K562 (cell line): ENCODE results near the gene ACHE. TPM values are rescaled to one million over a fixed set of nuclear protein-coding genes. Genes with fewer than 3 reads are reported as not detected.

Experiments used
- ATAC-seq: fragments of 200-7000 bp; cut with Tn5 transposase; 3 replicates; pipeline ENCODE4 v1.9.1; 2020; ENCODE audit warnings: moderate library complexity
- BruUV-seq: library from RNA; stranded (reverse); fragments of 400-500 nt; replicated peaks from 2 replicates; lab custom pipeline; 2021; lab: Mats Ljungman, UMichigan
- CTCF ChIA-PET: fragments of 300-600 bp; formaldehyde crosslinking; extraction: SDS; loops from one replicate; lab custom pipeline; 2021; ENCODE audit warnings: low intra/inter-chr PET ratio; lab: Yijun Ruan, JAX
- POLR2A ChIA-PET: fragments of 300-600, 350-650 bp; sonication (Branson Sonifier 250); formaldehyde crosslinking; extraction: SDS; loops from one replicate; lab custom pipeline; 2021; ENCODE audit warnings: antibody characterized with exemption, inconsistent platforms; lab: Yijun Ruan, JAX
- DNase-seq, 4 experiments: peaks; one replicate each; pipeline versions ENCODE4 v3.0.0 to v3.0.0-alpha.2; 2011 to 2018; ENCODE audit warnings: low spot score in 3 of 4, mixed read lengths in 3 of 4; ENCODE audit errors: extremely low read depth in 1 of 4
- FAIRE-seq: peaks from 2 replicates; lab custom pipeline; 2011; peaks lifted over from hg19 to GRCh38; lab: Jason Lieb, UNC
- H2AFZ ChIP-seq: 2 replicates; pipeline ENCODE4 v1.6.0; 2011; ENCODE audit warnings: low read depth, low read length, control low read depth, inconsistent platforms
- H3K27ac ChIP-seq: fragments of 200-600 bp; 3 replicates; pipeline ENCODE4 v1.8.0; 2011; ENCODE audit warnings: low read depth, mild to moderate bottlenecking, control low read depth, inconsistent platforms, low read length, moderate library complexity, mixed read lengths; ENCODE audit errors: extremely low read depth
- H3K27me3 ChIP-seq, 2 experiments: fragments of 300-600 bp in 1 of 2; 2 replicates in 1 of 2; 3 replicates in 1 of 2; pipeline versions ENCODE4 v1.6.0 to v1.8.0; 2011; ENCODE audit warnings: inconsistent platforms in 2 of 2, low read length in 2 of 2, mild to moderate bottlenecking in 1 of 2, mixed read lengths in 1 of 2, moderate library complexity in 1 of 2; ENCODE audit not compliant: control insufficient read depth in 2 of 2, insufficient read depth in 2 of 2
- H3K36me3 ChIP-seq: fragments of 300-600 bp; 3 replicates; pipeline ENCODE4 v1.8.0; 2011; ENCODE audit warnings: mild to moderate bottlenecking, low read length, inconsistent platforms; ENCODE audit not compliant: control insufficient read depth, insufficient read depth
- H3K4me1 ChIP-seq, 2 experiments: fragments of 200-600 bp in 1 of 2; replicated peaks in 1 of 2; 2 replicates in 1 of 2; 3 replicates in 1 of 2; pipeline versions ENCODE4 v1.5.1 to v1.8.0; 2011; ENCODE audit warnings: inconsistent platforms in 2 of 2, low read length in 2 of 2, mild to moderate bottlenecking in 1 of 2, mixed read lengths in 1 of 2, moderate library complexity in 1 of 2; ENCODE audit not compliant: control insufficient read depth in 2 of 2, insufficient read depth in 2 of 2
- H3K4me2 ChIP-seq: 2 replicates; pipeline ENCODE4 v1.6.1; 2011; ENCODE audit warnings: low read length, control low read depth, inconsistent platforms, mixed read lengths; ENCODE audit not compliant: insufficient read depth
- H3K4me3 ChIP-seq: fragments of 200-600 bp; sonication (generic), shearing (Covaris generic); 2 replicates; pipeline ENCODE4 v1.5.1; 2016; ENCODE audit warnings: control low read depth, inconsistent platforms
- H3K79me2 ChIP-seq: fragments of 200-600 bp; 3 replicates; pipeline ENCODE4 v1.8.0; 2011; ENCODE audit warnings: low read length, inconsistent platforms; ENCODE audit not compliant: control insufficient read depth, insufficient read depth
- H3K9ac ChIP-seq, 2 experiments: 2 replicates each; pipeline versions ENCODE4 v1.6.0 to v1.6.1; 2011; ENCODE audit warnings: low read depth in 2 of 2, low read length in 2 of 2, control low read depth in 1 of 2, inconsistent platforms in 1 of 2, mild to moderate bottlenecking in 1 of 2, mixed read lengths in 1 of 2; ENCODE audit not compliant: insufficient read depth in 1 of 2
- H3K9me1 ChIP-seq: one replicate; pipeline ENCODE4 v1.6.0; 2011; ENCODE audit warnings: inconsistent platforms, mild to moderate bottlenecking, low read length, moderate library complexity; ENCODE audit not compliant: control insufficient read depth, insufficient read depth
- H3K9me3 ChIP-seq: replicated peaks from 2 replicates; pipeline ENCODE4 v1.5.1; 2011; ENCODE audit warnings: low read depth, low read length, inconsistent platforms; ENCODE audit not compliant: control insufficient read depth, insufficient read depth
- H4K20me1 ChIP-seq: replicated peaks from 2 replicates; pipeline ENCODE4 v1.6.1; 2011; ENCODE audit warnings: low read length, inconsistent platforms, mixed read lengths; ENCODE audit not compliant: control insufficient read depth, insufficient read depth
- MEIS2 ChIP-seq: fragments of 450-650 bp; IDR thresholded peaks from 2 replicates; pipeline ENCODE4 v1.6.1; 2014; ENCODE audit warnings: mild to moderate bottlenecking; ENCODE audit not compliant: partially characterized antibody
- PKNOX1 ChIP-seq: fragments of 450-650 bp; IDR thresholded peaks from 2 replicates; pipeline ENCODE4 v1.6.1; 2016
- SMARCB1 ChIP-seq: IDR thresholded peaks from 2 replicates; pipeline ENCODE4 v1.6.1; 2011; ENCODE audit warnings: improper control_type of control experiment, low read depth; ENCODE audit not compliant: insufficient read length
- WGBS: fragments of 100-300 bp; shearing (Covaris generic); methylation state at CpG from one replicate; pipeline ENCODE4 v1.1.6; 2016; ENCODE audit warnings: low coverage, mixed read lengths; ENCODE audit not compliant: insufficient coverage; ENCODE audit errors: missing lambda C conversion rate; 5-methylcytosine and 5-hydroxymethylcytosine counted together
- in situ Hi-C: fragments of 300-500 bp; cut with MboI; formaldehyde crosslinking; loops from 4 replicates; pipeline ENCODE4 v1.15.0; 2018; ENCODE audit warnings: inconsistent platforms, mixed read lengths
- intact Hi-C: fragments of 100-400 bp; cut with micrococcal nuclease; formaldehyde crosslinking; loops from 2 replicates; pipeline ENCODE4 v1.14.2; 2022
- polyA plus RNA-seq, 8 experiments: library from polyadenylated mRNA; depleted of rRNA in 4 of 8; stranded (reverse) in 5 of 8; unstranded in 3 of 8; fragments of >200 nt; fragmentation: Nextera tagmentation in 2 of 8; fragmentation: Illumina TruSeq in 1 of 8; extraction: Ambion mirVana in 2 of 8; extraction: Trizol in 1 of 8; gene quantifications; 2 replicates each; pipeline versions ENCODE4 v1.2.1 to v1.2.3, GENCODE V29; 2011 to 2014; ENCODE audit warnings: inconsistent platforms in 1 of 8, missing spikeins in 1 of 8
- total RNA-seq, 7 experiments: library from RNA; depleted of rRNA in 6 of 7; stranded (reverse); fragments of >200 nt in 6 of 7; fragmentation: Illumina TruSeq in 2 of 7; extraction: Trizol in 2 of 7; gene quantifications; 2 replicates each; pipeline versions ENCODE4 v1.2.1 to v1.2.3, GENCODE V29; 2011 to 2021; ENCODE audit warnings: low replicate concordance in 1 of 7

ACHE gene
- total and polyA plus RNA-seq, 9 of the 15 experiments (the other 6 are each of a cell fraction or from before 2014, with no cell fraction given): 0.04 to 8.8 (median 1.9) TPM

- intact Hi-C loops (no loop called here), in situ Hi-C loops (no loop called here)
- Histone ChIP-seq H3K9me1 (no peaks in the 10 kb centered on the region), H3K9ac (peak overlapping the region in 1 of 2 experiments; percentile 84; a peak in 2 of 4 replicates), H3K4me1 (peaks cover 18 to 55% of the 10 kb centered on the region in 2 experiments), H3K27me3 (no peaks in the 10 kb centered on the region; a peak in 1 of 5 replicates), H3K9me3 (no peaks in the 10 kb centered on the region), H3K79me2 (peaks cover 28% of the 10 kb centered on the region)
- POLR2A ChIA-PET: interaction anchor here (1.0 kb wide), 1 partner anchor 10 kb away, joined by 3 read pairs; no protein-coding TSS in a partner anchor
- BruUV-seq: no TSS peak
- FAIRE-seq (no peak), ATAC-seq (no peak)
- 76% methylated on average over 12 of the region's 12 CpGs for WGBS
- peak; percentile 73 for TF ChIP-seq PKNOX1
- TF ChIP-seq MEIS2: peak; percentile 53
- no peak for TF ChIP-seq SMARCB1
- TF ChIP-seq, all 486 proteins: peak for 2
- Histone ChIP-seq H3K4me3 (no peak overlapping the region), H3K27ac (no peak overlapping the region), H3K4me2 (no peak overlapping the region), H3K36me3 (peaks cover 39% of the 10 kb centered on the region; the same call in 2 of the 3 replicates), H2AFZ (no peak overlapping the region), H4K20me1 (no peaks in the 10 kb centered on the region)
- DNase-seq: no peak
- CTCF ChIA-PET: no interaction called here
These were observed 31.3 kb downstream of the ACHE start for GRCh38 chr7:100864263-100864845.
